Measurements from ENCODE around the gene KLRK1. TPM values are rescaled to one million over a fixed set of nuclear protein-coding genes. Genes with fewer than 3 reads are reported as not detected.
"Not testable (repeated sequence)": the region's sequence is repeated elsewhere in the genome, so short reads cannot be mapped to it uniquely, and the experiment has no call there.

The KLRK1 gene
- total RNA-seq, 1 experiment from 2014 or later: 0.95 TPM

DNA sequence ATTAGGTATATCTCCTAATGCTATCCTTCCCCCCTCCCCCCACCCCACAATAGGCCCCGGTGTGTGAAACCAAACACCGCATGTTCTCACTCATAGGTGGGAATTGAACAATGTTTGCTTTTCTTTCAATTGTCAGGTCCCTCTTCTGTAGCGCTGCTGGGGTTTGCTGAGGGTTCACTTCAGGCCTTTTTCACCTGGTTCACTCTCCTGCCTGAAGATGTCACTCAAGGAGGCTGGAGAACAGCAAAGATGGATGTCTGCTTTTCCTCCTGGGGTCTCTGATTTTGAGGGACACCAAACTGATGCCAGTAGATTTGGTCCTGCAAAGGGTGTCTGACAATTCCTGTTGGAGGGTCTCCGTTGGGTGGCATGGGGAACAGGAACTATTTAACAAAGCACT lies 35.8 kb downstream of the KLRK1 start:
- Histone ChIP-seq H3K27me3 (ENCODE audit: control insufficient read depth, insufficient read depth, low read length) (no peaks in the 10 kb centered on the region), H3K4me3 (ENCODE audit: low read depth in 2 of 2, low read length in 2 of 2) (no peak overlapping the region), H3K36me3 (ENCODE audit: control insufficient read depth, insufficient read depth, low read length) (no peaks in the 10 kb centered on the region), H3K4me1 (ENCODE audit: control insufficient read depth, insufficient read depth, low read length) (no peaks in the 10 kb centered on the region), H3K9me3 (ENCODE audit: control insufficient read depth, insufficient read depth, low read depth, low read length) (no peaks in the 10 kb centered on the region), H3K27ac (ENCODE audit: low read length) (no peak overlapping the region)
- in situ Hi-C loops (cut with HindIII; ENCODE audit: low pct_unique_long_range_greater_than_20kb, low sequenced_read_pairs) (no loop called here), intact Hi-C loops (cut with micrococcal nuclease; ENCODE audit: unreplicated experiment) (no loop called here)
- ATAC-seq (no peak), DNase-seq (ENCODE audit: low read depth, low spot score) (no peak)
- ChIA-PET CTCF (no interaction called here), POLR2A (no interaction called here)
- BruUV-seq (replicated peaks): no TSS peak
- TF ChIP-seq SIN3A (IDR thresholded peaks at IDR 0.05; ENCODE audit: borderline replicate concordance, insufficient read depth, low read depth, low read length): no peak
- TF ChIP-seq TCF7L2 (IDR thresholded peaks at IDR 0.05; ENCODE audit: low read depth, low read length): no peak
- TF ChIP-seq, protein P1, sequence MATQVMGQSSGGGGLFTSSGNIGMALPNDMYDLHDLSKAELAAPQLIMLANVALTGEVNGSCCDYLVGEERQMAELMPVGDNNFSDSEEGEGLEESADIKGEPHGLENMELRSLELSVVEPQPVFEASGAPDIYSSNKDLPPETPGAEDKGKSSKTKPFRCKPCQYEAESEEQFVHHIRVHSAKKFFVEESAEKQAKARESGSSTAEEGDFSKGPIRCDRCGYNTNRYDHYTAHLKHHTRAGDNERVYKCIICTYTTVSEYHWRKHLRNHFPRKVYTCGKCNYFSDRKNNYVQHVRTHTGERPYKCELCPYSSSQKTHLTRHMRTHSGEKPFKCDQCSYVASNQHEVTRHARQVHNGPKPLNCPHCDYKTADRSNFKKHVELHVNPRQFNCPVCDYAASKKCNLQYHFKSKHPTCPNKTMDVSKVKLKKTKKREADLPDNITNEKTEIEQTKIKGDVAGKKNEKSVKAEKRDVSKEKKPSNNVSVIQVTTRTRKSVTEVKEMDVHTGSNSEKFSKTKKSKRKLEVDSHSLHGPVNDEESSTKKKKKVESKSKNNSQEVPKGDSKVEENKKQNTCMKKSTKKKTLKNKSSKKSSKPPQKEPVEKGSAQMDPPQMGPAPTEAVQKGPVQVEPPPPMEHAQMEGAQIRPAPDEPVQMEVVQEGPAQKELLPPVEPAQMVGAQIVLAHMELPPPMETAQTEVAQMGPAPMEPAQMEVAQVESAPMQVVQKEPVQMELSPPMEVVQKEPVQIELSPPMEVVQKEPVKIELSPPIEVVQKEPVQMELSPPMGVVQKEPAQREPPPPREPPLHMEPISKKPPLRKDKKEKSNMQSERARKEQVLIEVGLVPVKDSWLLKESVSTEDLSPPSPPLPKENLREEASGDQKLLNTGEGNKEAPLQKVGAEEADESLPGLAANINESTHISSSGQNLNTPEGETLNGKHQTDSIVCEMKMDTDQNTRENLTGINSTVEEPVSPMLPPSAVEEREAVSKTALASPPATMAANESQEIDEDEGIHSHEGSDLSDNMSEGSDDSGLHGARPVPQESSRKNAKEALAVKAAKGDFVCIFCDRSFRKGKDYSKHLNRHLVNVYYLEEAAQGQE (IDR thresholded peaks at IDR 0.05; ENCODE audit: insufficient read depth in 1 of 2, low read depth in 2 of 2, low read length in 1 of 2): no peak
- no peak for TF ChIP-seq POLR2AphosphoS5 (IDR thresholded peaks at IDR 0.05; ENCODE audit: low read depth, low read length)
- TF ChIP-seq, protein P2, sequence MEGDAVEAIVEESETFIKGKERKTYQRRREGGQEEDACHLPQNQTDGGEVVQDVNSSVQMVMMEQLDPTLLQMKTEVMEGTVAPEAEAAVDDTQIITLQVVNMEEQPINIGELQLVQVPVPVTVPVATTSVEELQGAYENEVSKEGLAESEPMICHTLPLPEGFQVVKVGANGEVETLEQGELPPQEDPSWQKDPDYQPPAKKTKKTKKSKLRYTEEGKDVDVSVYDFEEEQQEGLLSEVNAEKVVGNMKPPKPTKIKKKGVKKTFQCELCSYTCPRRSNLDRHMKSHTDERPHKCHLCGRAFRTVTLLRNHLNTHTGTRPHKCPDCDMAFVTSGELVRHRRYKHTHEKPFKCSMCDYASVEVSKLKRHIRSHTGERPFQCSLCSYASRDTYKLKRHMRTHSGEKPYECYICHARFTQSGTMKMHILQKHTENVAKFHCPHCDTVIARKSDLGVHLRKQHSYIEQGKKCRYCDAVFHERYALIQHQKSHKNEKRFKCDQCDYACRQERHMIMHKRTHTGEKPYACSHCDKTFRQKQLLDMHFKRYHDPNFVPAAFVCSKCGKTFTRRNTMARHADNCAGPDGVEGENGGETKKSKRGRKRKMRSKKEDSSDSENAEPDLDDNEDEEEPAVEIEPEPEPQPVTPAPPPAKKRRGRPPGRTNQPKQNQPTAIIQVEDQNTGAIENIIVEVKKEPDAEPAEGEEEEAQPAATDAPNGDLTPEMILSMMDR (IDR thresholded peaks at IDR 0.05): no peak; the same call in 1 of the 2 replicates

DNA sequence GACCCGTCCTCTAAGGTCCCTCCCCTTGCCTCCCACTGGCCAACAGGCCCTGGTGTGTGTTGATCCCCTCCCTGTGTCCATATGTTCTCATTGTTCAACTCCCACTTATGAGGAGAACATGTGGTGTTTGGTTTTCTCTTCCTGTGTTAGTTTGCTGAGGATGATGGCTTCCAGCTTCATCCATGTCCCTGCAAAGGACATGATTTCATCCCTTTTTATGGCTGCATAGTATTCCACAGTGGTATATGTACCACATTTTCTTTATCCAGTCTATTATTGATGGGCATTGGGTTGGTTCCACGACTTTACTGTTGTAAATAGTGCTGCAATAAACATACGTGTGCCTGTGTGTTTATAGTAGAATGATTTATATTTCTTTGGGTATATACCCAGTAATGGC lies 38.4 kb downstream of the KLRK1 start:
- in situ Hi-C loops (cut with HindIII; ENCODE audit: low pct_unique_long_range_greater_than_20kb, low sequenced_read_pairs); H3K4me3 ChIP-seq (ENCODE audit: low read depth in 2 of 2, low read length in 2 of 2); H3K9me3 ChIP-seq (ENCODE audit: control insufficient read depth, insufficient read depth, low read depth, low read length); ATAC-seq; intact Hi-C loops (cut with micrococcal nuclease; ENCODE audit: unreplicated experiment); POLR2A ChIA-PET; BruUV-seq (replicated peaks); DNase-seq (ENCODE audit: low read depth, low spot score); H3K36me3 ChIP-seq (ENCODE audit: control insufficient read depth, insufficient read depth, low read length); H3K27ac ChIP-seq (ENCODE audit: low read length); CTCF ChIA-PET; H3K27me3 ChIP-seq (ENCODE audit: control insufficient read depth, insufficient read depth, low read length); H3K4me1 ChIP-seq (ENCODE audit: control insufficient read depth, insufficient read depth, low read length): not testable (repeated sequence)

DNA sequence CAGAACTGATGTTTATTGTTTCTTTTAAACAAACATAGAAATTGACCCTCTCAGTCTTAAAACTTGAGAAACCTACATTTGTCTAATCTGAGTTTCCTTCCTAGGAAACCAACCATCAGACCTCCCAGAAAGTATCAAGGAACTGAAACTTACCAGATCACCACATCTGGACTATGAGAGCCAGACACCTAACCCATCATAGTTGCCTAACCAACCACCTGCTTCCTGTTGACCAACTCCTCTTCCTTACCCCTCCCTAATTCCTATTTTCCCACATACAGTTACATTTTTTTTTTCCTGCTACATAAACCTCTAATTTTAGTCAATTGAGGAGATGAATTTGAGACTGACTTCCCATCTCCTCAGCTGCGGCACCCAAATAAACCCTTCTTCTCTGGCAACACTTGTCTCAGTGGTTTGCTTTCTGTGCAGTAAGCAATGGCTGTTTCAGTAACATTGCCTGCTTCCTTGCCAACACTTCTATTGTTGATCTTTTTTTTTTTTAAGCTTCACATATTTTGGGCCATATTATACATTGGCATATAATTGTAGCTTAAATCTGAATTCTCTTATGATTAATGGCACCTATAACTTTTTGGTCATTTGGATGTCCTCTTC lies 47.8 kb downstream of the KLRK1 start:
- no TSS peak for BruUV-seq (replicated peaks)
- no peak for ATAC-seq
- Histone ChIP-seq H3K27me3 (ENCODE audit: control insufficient read depth, insufficient read depth, low read length) (no peaks in the 10 kb centered on the region), H3K4me1 (ENCODE audit: control insufficient read depth, insufficient read depth, low read length) (no peaks in the 10 kb centered on the region), H3K36me3 (ENCODE audit: control insufficient read depth, insufficient read depth, low read length) (no peaks in the 10 kb centered on the region), H3K4me3 (ENCODE audit: low read depth in 2 of 2, low read length in 2 of 2) (no peak overlapping the region), H3K27ac (ENCODE audit: low read length) (no peak overlapping the region), H3K9me3 (ENCODE audit: control insufficient read depth, insufficient read depth, low read depth, low read length) (no peaks in the 10 kb centered on the region)
- no peak for TF ChIP-seq TCF7L2 (IDR thresholded peaks at IDR 0.05; ENCODE audit: low read depth, low read length)
- no peak for TF ChIP-seq SIN3A (IDR thresholded peaks at IDR 0.05; ENCODE audit: borderline replicate concordance, insufficient read depth, low read depth, low read length)
- TF ChIP-seq, protein P1 (IDR thresholded peaks at IDR 0.05; ENCODE audit: insufficient read depth in 1 of 2, low read depth in 2 of 2, low read length in 1 of 2): no peak
- intact Hi-C loops (cut with micrococcal nuclease; ENCODE audit: unreplicated experiment): no loop called here
- DNase-seq (ENCODE audit: low read depth, low spot score): no peak
- in situ Hi-C loops (cut with HindIII; ENCODE audit: low pct_unique_long_range_greater_than_20kb, low sequenced_read_pairs): no loop called here
- ChIA-PET CTCF (no interaction called here), POLR2A (interaction anchor here (0.6 kb wide), 1 partner anchor 309 kb away, joined by 3 read pairs; no protein-coding TSS in a partner anchor)

DNA sequence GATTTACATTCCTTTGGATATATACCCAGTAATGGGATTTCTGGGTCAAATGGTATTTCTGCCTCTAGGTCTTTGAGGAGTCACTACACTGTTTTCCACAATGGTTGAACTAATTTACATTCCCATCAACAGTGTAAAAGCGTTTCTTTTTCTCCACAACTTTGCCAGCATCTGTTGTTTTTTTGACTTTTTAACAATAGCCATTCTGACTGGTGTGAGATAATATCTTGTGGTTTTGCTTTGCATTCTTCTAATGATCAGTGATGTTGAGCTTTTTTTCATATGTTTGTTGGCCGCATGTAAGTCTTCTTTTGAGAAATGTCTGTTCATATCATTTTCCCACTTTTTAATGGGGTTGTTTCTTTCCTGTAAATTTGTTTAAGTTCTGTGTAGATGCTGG lies 48.9 kb downstream of the KLRK1 start:
- H3K27ac ChIP-seq (ENCODE audit: low read length); H3K4me3 ChIP-seq (ENCODE audit: low read depth in 2 of 2, low read length in 2 of 2); H3K4me1 ChIP-seq (ENCODE audit: control insufficient read depth, insufficient read depth, low read length); in situ Hi-C loops (cut with HindIII; ENCODE audit: low pct_unique_long_range_greater_than_20kb, low sequenced_read_pairs); ATAC-seq; POLR2A ChIA-PET; H3K36me3 ChIP-seq (ENCODE audit: control insufficient read depth, insufficient read depth, low read length); H3K27me3 ChIP-seq (ENCODE audit: control insufficient read depth, insufficient read depth, low read length); DNase-seq (ENCODE audit: low read depth, low spot score); intact Hi-C loops (cut with micrococcal nuclease; ENCODE audit: unreplicated experiment); CTCF ChIA-PET; BruUV-seq (replicated peaks); H3K9me3 ChIP-seq (ENCODE audit: control insufficient read depth, insufficient read depth, low read depth, low read length): not testable (repeated sequence)
